HG02642 (cell line): ENCODE data around the gene CCDC177.

Experiments
- ATAC-seq: cut with Tn5 transposase; IDR thresholded peaks from one replicate; pipeline ENCODE4 v1.9.1; 2021; ENCODE audit warnings: mild to moderate bottlenecking; ENCODE audit not compliant: unreplicated experiment, poor library complexity

Gene CCDC177

DNA sequence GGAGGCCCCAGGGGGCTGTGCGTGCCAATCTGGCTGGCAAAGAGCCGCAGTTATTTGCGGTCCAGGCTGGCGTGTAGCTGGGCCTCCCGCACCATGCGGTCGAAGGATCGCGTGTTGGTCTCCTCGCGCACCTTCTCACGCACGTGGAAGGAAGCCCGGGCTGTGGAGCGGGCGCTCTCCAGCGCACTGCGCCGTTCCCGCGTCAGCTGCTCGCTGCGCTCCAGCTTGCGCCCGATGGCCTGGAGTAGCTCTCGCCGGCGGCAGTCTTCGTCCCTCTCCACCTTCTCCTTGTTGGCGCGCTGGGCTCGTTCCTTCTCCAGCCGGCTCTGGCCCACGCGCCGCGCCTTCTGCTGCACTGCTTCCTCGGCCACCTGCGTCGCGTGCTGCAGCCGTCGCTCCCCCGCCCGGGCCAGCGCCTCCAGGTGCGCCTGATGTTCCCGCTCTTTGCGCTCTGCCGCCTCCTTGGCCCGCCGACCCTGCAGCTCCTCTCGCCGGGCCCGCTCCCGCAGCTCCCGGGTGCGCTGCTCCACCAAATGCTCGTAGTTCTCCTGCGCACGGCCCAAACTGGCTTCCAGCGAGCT lies 3.1 kb downstream of the CCDC177 start:
- no peak for ATAC-seq

DNA sequence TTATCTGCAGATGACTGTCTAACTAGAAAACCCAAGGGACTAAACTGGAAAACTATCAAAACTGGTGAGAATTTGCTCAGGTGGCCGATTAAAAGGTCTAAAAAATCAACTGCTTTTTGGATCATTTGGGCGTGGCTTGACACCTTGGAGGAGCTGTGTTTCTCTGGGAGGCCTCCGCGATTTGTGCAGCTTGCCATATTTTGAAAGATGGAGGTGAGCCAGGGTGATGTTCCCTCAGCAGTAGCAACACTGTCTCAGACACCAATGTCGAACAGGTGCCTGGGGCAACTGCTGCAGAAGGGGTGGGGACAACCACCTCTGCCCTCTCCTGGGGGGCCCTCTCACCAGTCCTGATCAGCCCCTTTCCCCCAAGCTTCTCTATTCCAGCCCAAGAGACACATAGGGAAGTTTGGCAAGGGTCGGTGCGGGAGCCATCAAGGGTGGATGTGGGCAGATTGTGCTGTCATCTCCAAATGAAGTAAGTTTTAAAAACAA lies 3.8 kb downstream of the CCDC177 start:
- no peak for ATAC-seq

DNA sequence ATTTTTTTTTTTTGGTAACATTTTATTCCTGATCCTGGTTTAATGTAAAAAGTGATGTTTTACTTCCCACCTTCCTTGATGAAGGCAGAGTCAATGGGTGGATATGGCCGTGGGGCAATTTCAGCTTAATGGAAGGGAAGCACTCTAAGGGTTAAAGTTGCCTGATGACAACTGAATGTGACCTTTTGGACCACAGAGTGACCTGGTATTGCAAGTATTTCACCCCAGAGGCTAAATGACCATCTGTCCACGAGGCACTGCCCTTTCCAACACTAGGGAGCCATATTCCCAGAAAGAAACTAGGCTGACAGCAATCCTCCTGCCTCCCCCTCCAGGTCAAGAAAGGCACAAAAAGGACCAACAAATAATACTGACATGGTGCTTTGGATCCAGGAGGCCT lies 4.8 kb downstream of the CCDC177 start:
- no peak for ATAC-seq

DNA sequence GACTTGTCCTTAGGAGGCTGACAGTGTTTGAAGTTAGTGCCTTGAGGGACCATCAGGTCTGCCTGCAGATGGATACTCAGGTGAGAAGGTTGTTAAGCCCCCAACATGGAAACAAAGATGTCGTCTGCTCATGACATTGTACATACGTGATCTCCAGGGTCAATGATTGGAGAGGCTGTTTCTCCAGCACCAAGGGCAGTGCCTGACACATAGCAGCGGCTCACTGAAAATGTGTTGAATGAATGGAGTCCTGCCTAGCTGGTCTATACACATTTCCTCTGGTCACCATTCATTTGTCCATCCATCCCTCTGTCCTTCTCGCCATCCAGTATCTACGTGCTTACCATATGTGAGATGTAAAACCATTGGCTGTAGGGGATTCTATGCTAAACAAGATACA lies 7.1 kb downstream of the CCDC177 start:
- no peak for ATAC-seq

DNA sequence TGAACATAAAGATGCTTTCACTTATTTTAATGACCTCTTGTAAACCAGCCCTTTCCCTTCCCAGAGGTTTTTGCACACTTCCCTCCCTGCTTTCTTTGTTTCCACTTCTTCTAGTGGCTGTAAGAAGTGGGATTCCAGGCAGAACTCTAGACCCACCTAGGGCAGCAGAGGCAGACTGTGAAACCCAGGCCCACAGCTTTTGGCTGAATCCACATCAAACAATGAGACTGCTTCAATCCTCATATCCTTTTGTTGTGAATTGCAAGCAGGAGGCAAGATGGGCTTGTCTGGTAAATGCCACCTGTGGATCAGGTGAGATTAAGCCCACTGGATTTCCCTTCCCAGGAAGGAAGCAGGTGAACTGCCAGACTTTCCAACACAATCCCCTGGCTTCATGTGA lies 12.8 kb downstream of the CCDC177 start:
- no peak for ATAC-seq

DNA sequence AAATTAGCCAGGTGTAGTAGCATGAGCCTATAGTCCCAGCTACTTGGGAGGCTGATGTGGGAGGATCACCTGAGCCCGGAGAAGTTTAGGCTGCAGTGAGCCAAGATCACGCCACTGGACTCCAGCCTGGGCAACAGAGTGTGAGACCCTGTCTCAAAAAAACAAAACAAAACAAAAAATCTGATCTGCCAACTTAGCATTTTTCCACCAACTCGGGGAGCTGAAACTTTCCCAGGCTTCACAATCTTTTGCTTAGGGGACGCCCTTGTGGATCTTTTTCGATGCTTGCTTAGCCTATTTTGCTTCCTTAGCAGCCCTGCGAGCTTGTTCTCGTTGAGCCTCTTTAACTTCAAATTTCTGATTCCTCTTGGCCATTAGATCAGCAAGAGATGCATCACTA lies 13.8 kb downstream of the CCDC177 start:
- ATAC-seq = no peak

DNA sequence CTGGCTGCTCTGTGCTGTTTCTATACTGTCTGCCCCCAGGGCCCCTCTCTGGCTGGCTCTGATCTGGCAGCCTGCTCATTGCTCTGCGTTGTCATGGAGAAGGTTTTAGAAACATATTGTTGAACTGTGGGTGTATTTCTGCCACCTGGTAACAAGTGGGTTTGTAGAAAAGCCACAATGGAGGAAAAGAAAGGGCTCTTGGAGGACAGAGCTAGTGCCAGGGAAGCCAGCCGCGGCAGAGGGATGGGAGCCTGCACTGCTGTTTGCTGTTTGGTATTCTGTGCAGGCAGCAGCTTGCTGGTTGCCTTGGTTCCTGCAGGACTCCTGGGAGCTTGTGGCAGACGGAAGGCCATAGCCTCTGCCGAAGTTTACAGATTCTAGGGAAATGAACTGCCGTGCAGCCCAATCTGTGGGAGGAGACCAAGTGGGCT lies 15.1 kb downstream of the CCDC177 start:
- ATAC-seq = no peak

DNA sequence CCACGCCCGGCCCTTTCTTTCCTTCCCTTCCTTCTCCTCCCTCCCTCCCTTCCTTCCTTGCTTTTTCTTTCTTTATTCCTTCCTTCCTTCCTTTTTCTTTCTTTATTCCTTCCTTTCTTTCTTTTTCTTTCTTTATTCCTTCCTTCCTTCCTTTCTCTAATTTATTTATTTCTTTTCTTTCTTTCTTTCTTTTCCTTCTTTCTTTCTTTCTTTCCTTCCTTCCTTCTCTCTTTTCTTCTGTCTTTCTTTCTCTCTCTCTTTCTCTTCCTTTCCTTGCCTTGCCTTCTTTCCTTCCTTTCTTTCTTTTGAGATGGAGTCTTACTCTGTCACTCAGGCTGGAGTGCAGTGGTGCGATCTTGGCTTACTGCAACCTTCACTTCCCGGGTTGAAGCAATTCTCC lies 15.9 kb downstream of the CCDC177 start:
- ATAC-seq = no peak

DNA sequence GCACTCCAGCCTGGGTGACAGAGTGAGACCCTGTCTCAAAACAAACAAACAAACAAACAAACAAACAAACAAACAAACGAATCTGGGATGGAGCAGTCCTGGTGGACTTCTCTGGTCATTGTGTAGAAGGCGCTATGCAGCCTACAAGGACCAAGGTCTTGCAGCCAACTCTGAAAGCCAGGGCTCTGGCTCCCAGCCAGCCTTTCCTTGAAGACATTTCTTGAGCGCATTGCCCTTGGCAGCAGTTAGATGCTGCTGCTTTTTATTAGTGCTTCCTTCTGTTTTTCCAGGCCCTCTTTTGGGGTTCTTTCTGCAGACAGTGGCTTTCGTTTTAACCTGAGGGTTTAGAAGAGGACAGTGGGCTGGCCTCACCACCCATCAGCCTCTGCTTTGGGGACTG lies 20.2 kb downstream of the CCDC177 start:
- ATAC-seq = no peak

DNA sequence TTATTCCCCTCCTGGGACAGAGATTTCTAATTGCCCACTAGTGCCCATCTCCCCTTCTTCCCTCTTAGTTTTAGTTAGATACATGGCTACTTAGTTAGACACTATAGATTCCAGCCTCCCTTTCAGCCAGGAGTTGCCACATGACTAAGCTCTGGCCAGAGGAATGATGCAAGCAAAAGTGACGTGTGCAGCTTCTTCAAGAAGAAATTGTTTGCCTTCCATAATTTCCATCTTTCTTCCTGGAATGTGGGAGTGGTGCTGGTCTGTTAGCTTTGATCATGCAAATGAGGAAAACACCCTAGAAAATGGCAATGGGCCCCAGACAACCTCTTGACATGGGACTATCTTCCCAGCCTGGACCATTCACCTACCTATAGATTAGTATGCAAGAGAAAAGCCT lies 21.4 kb downstream of the CCDC177 start:
- no peak for ATAC-seq

DNA sequence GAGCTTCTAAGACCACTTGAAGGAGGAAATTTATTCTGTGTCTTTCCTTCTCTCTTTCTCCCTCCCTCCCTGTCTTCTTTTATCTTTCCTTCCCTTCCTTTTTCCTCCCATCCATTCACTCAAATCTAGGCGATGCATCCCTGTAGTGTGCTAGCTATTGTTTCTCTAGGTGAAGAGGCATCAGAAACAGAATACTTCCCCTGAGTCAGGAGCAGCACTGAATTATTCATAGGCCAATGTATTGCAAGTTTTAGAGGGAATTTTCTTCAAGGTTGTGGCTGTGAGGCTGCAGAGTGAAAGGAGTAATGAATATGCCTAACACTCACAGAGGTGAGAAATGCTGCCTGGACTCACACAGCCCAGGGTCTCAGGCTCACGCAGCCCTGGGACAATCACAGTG lies 23.2 kb downstream of the CCDC177 start:
- ATAC-seq = no peak

DNA sequence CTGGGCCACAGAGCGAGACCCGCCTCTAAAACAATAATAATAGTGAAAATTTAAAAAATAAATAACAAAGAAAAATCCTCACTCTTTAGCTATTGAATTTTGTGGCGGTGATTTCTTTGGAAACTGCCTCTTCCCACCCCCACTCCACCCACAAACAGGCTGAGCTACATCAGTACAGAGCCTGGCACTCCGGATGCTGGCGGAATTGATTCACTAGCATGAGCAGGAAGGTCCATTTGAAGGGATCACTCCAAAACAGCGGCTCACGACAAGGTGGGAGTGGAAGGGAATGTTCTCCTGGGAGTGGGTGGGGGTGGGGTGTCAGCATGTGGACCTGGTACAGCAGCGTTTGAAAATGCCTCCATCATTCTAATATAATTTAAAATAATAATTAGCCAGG lies 26.1 kb downstream of the CCDC177 start:
- no peak for ATAC-seq

DNA sequence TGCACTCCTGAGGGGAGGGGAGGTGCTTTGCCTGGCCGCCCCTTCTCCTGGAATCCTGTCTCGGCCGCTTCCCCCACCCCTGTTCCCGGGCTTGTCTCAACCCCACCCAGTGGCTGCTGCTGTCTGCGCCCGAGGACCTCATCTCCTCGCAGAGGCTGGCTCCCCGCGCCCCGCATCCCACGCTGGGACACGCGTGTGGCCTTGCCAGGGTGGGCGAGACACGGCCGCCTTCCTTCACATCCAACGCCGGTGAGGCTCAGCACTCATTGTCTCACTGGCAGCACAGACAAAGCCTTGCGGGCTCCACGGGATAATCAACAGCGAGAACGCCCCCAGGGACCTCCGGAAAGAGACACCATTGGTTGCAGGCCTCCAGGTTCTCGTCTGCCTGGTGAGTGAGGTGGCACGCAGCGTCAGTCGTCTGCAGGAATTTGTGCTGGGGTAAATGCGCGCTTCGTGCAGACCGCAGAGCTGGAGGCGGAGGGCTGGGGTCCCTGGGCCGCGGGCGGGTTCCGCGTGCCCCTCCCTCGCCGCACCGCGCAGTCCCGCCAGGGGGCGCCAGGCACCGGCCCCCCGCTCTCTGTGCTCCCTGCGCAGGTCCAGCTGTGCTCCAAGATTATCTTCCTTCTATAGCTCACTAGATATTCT lies 26.8 kb downstream of the CCDC177 start:
- ATAC-seq = no peak

DNA sequence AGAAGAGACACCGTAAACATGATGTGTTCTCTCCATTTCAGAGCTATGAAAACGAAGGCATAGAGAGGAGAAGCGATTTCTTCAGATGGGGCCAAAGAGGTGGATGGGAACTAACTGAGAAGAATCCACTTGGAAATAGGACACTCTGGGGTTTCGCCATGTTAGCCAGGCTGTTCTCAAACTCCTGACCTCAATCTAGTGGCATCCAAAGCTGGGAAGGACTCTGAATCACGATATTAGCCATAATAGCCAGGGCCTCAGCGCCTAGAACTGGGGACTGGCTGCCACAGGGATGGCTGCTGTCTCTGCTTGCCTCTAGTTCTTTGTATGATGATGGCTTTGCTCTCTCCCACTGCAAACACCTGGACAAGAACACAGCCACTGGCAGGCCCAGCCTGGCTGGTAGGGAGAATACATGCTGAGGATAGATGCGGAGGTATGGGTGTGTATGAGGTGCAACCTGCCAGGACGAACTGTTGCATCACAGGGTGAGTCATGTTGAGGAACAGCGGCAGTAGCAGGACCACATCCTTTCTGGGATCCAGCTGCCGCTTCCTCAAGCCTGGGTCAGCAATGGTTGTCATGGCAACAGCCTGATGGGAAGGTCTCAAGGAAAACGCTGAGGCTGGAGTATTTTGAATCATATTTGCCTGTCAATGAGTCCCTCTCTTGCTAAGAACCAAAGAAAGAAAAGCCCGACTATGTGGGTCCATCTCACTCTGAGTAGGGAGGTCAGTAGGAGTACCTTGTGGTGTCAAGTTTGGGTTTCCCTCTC lies 31.1 kb downstream of the CCDC177 start:
- no peak for ATAC-seq

DNA sequence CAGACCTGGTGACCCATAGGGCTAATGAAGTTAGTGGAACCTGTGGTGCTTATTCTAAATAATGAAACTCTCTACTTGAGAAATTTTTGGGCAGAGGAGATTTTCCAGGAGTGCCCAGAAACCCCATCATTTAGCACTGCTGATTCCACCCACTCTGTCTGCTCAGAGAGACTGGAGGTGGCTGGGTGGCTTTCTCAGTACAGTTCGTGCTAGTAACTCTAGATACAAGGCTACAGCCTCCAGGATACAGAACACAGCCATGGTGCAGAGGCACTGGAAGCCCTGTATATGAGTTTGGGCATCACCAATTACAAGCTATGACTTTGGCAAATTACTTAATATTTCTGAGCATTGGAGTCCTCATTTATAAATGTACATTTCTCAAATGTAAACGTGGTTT lies 32.4 kb downstream of the CCDC177 start:
- no peak for ATAC-seq

DNA sequence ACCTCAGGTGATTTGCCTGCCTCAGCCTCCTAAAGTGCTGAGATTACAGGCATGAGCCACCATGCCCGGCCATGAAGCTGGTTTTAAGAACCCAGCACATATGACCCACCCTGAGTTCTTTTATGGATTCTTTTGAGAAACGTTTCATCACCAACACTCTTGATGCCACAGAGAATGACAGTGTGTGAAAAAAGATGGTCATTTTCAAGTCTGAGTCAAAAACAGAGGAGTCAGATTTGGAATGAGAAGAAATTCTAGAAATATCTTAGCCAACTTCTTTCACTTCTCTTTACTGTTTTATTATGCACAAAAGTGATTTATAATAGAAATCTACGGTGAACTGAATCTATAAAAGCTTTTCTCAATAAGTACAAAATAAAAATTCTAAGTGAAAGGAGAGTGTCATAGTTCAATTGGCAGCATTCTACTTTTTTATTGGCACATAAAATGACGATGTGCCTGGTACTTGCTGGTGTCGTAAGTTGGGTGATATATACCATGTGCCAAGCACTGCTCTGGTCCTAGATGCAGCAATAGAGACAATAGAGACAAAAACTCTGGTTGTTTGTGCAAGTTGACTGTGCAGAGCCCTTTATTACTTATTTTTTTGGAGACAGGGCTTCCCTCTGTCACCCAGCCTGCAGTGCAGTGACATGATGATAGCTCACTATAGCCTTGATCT lies 33.9 kb downstream of the CCDC177 start:
- ATAC-seq = no peak

DNA sequence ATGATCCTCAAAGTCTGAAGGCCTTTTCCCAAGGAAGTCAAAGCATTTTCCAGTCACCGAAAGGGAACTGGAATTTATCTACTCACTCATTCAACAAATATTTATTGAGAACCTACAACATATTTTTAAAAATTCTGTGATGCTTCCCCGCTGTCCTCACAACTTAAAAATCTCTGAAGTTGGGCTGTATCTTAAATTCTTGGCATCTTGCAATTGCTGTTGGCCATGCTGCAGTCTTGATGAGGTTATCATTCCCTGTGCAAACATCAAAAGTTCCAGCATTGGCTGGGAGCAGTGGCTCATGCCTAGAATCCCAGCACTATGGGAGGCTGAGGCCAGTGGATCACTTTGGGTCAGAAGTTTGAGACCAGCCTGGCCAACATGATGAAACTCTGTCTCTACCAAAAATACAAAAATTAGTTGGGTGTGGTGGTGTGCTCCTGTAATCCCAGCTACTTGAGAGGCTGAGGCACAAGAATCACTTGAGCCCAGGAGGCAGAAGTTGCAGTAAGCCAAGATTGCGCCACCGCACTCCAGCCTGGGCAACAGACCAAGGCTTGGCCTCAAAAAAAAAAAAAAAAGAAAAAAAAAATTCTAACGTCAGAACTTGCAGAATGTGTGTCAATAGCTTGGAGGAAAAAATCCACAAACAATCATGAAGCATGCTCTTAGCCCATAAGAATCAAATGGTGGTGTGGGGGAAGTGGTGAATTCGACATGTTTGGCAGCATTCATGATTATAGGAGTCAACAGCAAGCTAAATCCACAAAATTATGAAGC lies 34.9 kb downstream of the CCDC177 start:
- ATAC-seq = no peak

DNA sequence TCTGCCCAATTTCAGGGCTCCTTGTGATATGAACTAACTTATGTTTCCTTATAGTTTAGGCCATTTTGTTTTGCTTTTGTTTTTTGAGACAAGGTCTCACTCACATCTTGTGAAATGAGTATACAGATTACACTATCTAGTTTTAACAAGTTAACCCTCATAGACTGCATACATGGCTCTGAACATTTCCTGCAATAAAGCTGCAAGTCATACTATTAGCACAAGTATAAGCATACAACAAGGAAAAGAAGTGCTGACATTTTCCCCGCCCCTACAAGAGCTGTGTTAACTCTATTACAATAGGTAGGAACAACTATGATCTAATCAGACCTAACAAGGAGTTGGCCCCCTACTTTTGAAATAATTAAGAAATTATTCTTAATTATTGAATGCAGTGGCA lies 35.9 kb downstream of the CCDC177 start:
- ATAC-seq = no peak

DNA sequence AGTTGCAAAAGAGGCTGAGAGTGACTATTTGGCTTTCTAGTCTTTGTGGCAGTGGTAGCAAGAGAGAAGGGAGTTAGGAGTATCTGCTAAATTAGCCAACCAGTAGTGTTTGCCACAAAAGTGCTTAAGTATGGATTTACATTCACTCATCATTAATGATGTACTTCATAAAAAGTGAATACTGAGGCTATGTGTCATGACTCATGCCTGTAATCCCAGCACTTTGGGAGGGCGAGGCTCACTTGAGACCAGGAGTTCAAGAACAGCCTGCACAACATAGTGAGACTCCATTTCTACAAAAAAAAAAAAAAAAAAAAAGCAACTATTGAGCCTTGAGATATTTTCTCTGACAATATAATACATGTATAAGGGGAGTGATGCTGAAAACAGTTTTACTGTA lies 36.8 kb downstream of the CCDC177 start:
- ATAC-seq = no peak

DNA sequence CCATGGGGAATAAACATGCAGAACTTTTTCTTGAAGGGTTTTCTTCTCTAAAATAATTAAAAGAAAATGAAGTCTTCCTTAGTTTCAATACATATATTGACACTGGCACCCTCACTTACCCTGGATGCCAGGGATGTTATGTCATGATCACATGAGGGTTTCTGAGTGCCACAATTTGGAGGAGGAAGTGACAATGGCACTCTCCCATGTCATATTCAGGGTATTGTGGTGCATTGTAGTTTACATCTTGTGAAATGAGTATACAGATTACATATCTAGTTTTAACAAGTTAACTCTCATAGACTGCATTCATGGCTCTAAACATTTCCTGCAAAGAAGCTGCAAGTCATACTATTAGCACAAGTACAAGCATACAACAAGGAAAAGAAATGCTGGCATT lies 37.7 kb downstream of the CCDC177 start:
- ATAC-seq = no peak
